Esophagus squamous epithelium (tissue), 5 donors: ENCODE data around the gene PTPRM. TPM values are rescaled to one million over a fixed set of nuclear protein-coding genes. Genes with fewer than 3 reads are reported as not detected.

Source experiments
- DNase-seq: peaks from one replicate; lab custom pipeline; 2025; lab: John Stamatoyannopoulos, UW
- H3K27ac ChIP-seq, 4 donors: fragments of 200-600 bp; sonication (generic); one replicate each; pipeline ENCODE4 v1.5.1; 2016 to 2019; ENCODE audit warnings: mild to moderate bottlenecking in 1 of 4
- H3K27me3 ChIP-seq, 4 donors: fragments of 200-600 bp; sonication (generic); 1 replicate in 3 of 4; 2 replicates in 1 of 4; pipeline versions ENCODE4 v1.5.1 to v1.6.0; 2017 to 2021; ENCODE audit warnings: antibody characterized with exemption in 1 of 4
- H3K36me3 ChIP-seq, 3 donors: fragments of 200-600 bp; sonication (generic); one replicate each; pipeline ENCODE4 v1.5.1; 2016 to 2019
- H3K4me1 ChIP-seq, 3 donors: fragments of 200-600 bp; sonication (generic); one replicate each; pipeline ENCODE4 v1.5.1; 2017 to 2019
- H3K4me3 ChIP-seq, 4 donors: fragments of 200-600 bp; sonication (generic); 1 replicate in 3 of 4; 2 replicates in 1 of 4; pipeline ENCODE4 v1.5.1; 2016 to 2019; ENCODE audit warnings: mild to moderate bottlenecking in 2 of 4, moderate library complexity in 1 of 4
- H3K9me3 ChIP-seq, 3 donors: fragments of 200-600 bp; sonication (generic); one replicate each; pipeline ENCODE4 v1.5.1; 2016 to 2019
- CTCF ChIP-seq, 6 experiments: fragments of 450-650 bp in 4 of 6; fragments of 200-600 bp in 2 of 6; sonication (generic) in 2 of 6; IDR thresholded peaks; one replicate each; pipeline ENCODE4 v1.5.1; 2016 to 2019; ENCODE audit warnings: antibody characterized with exemption in 6 of 6, mild to moderate bottlenecking in 4 of 6, moderate library complexity in 4 of 6
- POLR2A ChIP-seq, 4 donors: fragments of 450-650 bp; IDR thresholded peaks; one replicate each; pipeline ENCODE4 v1.6.1; 2017; ENCODE audit warnings: antibody characterized with exemption in 4 of 4, mild to moderate bottlenecking in 4 of 4, moderate library complexity in 3 of 4
- WGBS, 2 donors: methylation state at CpG; one replicate each; pipeline ENCODE4 v1.1.5; 2018; 5-methylcytosine and 5-hydroxymethylcytosine counted together
- intact Hi-C: fragments of 100-400 bp; cut with DNase I; formaldehyde crosslinking; loops from one replicate; pipeline ENCODE4 v1.15.0; 2022
- total RNA-seq, 4 donors: library from RNA; depleted of rRNA; stranded (reverse); fragments of >200 nt; gene quantifications; one replicate each; pipeline ENCODE4 v1.1.0, GENCODE V29; 2016
- donor health status: DM: yes; HTN: yes; CAD: no.

Gene PTPRM
- total RNA-seq, 4 donors from 2014 or later: 6.5 to 38.7 (median 11.1) TPM

- Histone ChIP-seq H3K9me3 (no peaks in the 10 kb centered on the region), H3K4me3 (no peak overlapping the region), H3K4me1 (no peaks in the 10 kb centered on the region), H3K27ac (no peak overlapping the region), H3K36me3 (no peaks in the 10 kb centered on the region), H3K27me3 (no peaks in the 10 kb centered on the region)
- intact Hi-C loops: no loop called here
- 61 to 65% methylated on average over 7 of the region's 7 CpGs for WGBS, 2 donors
- no peak for TF ChIP-seq CTCF (IDR thresholded peaks at IDR 0.05)
- no peak for TF ChIP-seq POLR2A (IDR thresholded peaks at IDR 0.05)
- DNase-seq: no peak
These were observed 453.2 kb downstream of the PTPRM start for GRCh38 chr18:8020132-8020846.

- intact Hi-C loops: no loop called here
- Histone ChIP-seq H3K27me3 (no peaks in the 10 kb centered on the region), H3K4me3 (no peak overlapping the region), H3K36me3 (no peaks in the 10 kb centered on the region), H3K4me1 (no peaks in the 10 kb centered on the region), H3K27ac (no peak overlapping the region), H3K9me3 (no peaks in the 10 kb centered on the region)
- DNase-seq: no peak
- TF ChIP-seq CTCF (IDR thresholded peaks at IDR 0.05) (no peak), POLR2A (IDR thresholded peaks at IDR 0.05) (no peak)
These were observed 461.9 kb downstream of the PTPRM start for GRCh38 chr18:8029061-8029460.

GRCh38 chr18:8029731-8030130 lies 462.6 kb downstream of the PTPRM start:
- intact Hi-C loops: no loop called here
- Histone ChIP-seq H3K27me3 (no peaks in the 10 kb centered on the region), H3K9me3 (no peaks in the 10 kb centered on the region), H3K4me3 (no peak overlapping the region), H3K36me3 (no peaks in the 10 kb centered on the region), H3K27ac (no peak overlapping the region), H3K4me1 (no peaks in the 10 kb centered on the region)
- no peak for DNase-seq
- no peak for TF ChIP-seq POLR2A (IDR thresholded peaks at IDR 0.05)
- no peak for TF ChIP-seq CTCF (IDR thresholded peaks at IDR 0.05)
- 96 to 97% methylated on average over 8 of the region's 8 CpGs for whole genome bisulfite sequencing, 2 donors

GRCh38 chr18:8030201-8030600 lies 463.1 kb downstream of the PTPRM start:
- no peak overlapping the region for H3K4me3 ChIP-seq
- no peak for DNase-seq
- H3K9me3 ChIP-seq: no peaks in the 10 kb centered on the region
- intact Hi-C loops: no loop called here
- no peak for TF ChIP-seq CTCF (IDR thresholded peaks at IDR 0.05)
- TF ChIP-seq POLR2A (IDR thresholded peaks at IDR 0.05): no peak
- no peaks in the 10 kb centered on the region for H3K36me3 ChIP-seq
- no peaks in the 10 kb centered on the region for H3K4me1 ChIP-seq
- H3K27ac ChIP-seq: no peak overlapping the region
- WGBS, 2 donors: 86 to 91% methylated on average over 4 of the region's 4 CpGs
- no peaks in the 10 kb centered on the region for H3K27me3 ChIP-seq

- no peaks in the 10 kb centered on the region for H3K9me3 ChIP-seq
- TF ChIP-seq CTCF (IDR thresholded peaks at IDR 0.05) (no peak), POLR2A (IDR thresholded peaks at IDR 0.05) (no peak)
- peaks cover 0 to 2% (median 0%) of the 10 kb centered on the region in 3 donors for H3K4me1 ChIP-seq
- H3K36me3 ChIP-seq: no peaks in the 10 kb centered on the region
- H3K27ac ChIP-seq: no peak overlapping the region
- no peak overlapping the region for H3K4me3 ChIP-seq
- intact Hi-C loops: no loop called here
- no peaks in the 10 kb centered on the region for H3K27me3 ChIP-seq
- 82 to 84% methylated on average over 3 of the region's 3 CpGs for WGBS, 2 donors
- no peak for DNase-seq
These were observed 464.4 kb downstream of the PTPRM start for GRCh38 chr18:8031496-8031895.
